CD4-positive, alpha-beta T cell treated with Interleukin-6 at 100 ng/mL for 8 hours (primary cell): ENCODE results near the gene PCDH11X.
"Not testable (repeated sequence)": the region's sequence is repeated elsewhere in the genome, so short reads cannot be mapped to it uniquely, and the experiment has no call there.

Source experiments
- DNase-seq: peaks from one replicate; pipeline ENCODE4 v3.0.0-alpha.2; 2020; ENCODE audit warnings: mixed read lengths, low spot score

The PCDH11X gene

GRCh38 chrX:91779135-91779534, at the start of gene PCDH11X:
Gene PCDH11X, plus strand, starts transcription at chrX:91779375. Its CDS starts 56,130 bp downstream, at chrX:91835505.
- not testable (repeated sequence) for DNase-seq

GRCh38 chrX:91747446-91747845, 31.7 kb upstream of the PCDH11X start:
- DNase-seq = not testable (repeated sequence)

GRCh38 chrX:91753022-91753421, 26.2 kb upstream of the PCDH11X start:
- not testable (repeated sequence) for DNase-seq

GRCh38 chrX:91770619-91771488, 8.3 kb upstream of the PCDH11X start:
- not testable (repeated sequence) for DNase-seq

- not testable (repeated sequence) for DNase-seq
Observed at GRCh38 chrX:91773943-91774342, 5.2 kb upstream of the PCDH11X start.

GRCh38 chrX:91780008-91780407, 833 bp downstream of the PCDH11X start:
- DNase-seq = not testable (repeated sequence)

- DNase-seq = not testable (repeated sequence)
Observed at GRCh38 chrX:91780698-91781097, 1.5 kb downstream of the PCDH11X start.

GRCh38 chrX:91781553-91782298, 2.6 kb downstream of the PCDH11X start:
- not testable (repeated sequence) for DNase-seq

- not testable (repeated sequence) for DNase-seq
Observed at GRCh38 chrX:91782825-91783224, 3.6 kb downstream of the PCDH11X start.

- not testable (repeated sequence) for DNase-seq
Observed at GRCh38 chrX:91817537-91817936, 38.4 kb downstream of the PCDH11X start.

- not testable (repeated sequence) for DNase-seq
Observed at GRCh38 chrX:91825321-91825720, 46.1 kb downstream of the PCDH11X start.
